WTC11 (cell line): ENCODE measurements around the gene TRAF7. TPM values are rescaled to one million over a fixed set of nuclear protein-coding genes. Genes with fewer than 3 reads are reported as not detected.
A peak's percentile ranks its signal among the peaks of the same experiment; 100 is the strongest.

ENCODE experiments used
- ATAC-seq: fragments of 200-7000 bp; cut with Tn5 transposase; 2 replicates; pipeline ENCODE4 v1.10.0; 2021; ENCODE audit warnings: mild to moderate bottlenecking, moderate library complexity
- CTCF ChIA-PET: fragments of 300-600 bp; sonication (Branson Sonifier 250); formaldehyde crosslinking; loops from one replicate; lab custom pipeline; 2021; ENCODE audit warnings: antibody characterized with exemption; lab: Charles Lee
- POLR2A ChIA-PET: fragments of 350-600 bp; sonication (Branson Sonifier 250); formaldehyde crosslinking; loops from one replicate; lab custom pipeline; 2021; ENCODE audit warnings: antibody characterized with exemption; lab: Charles Lee
- DNase-seq: peaks from one replicate; pipeline ENCODE4 v3.0.0; 2021; ENCODE audit warnings: low spot score
- H3K27ac Mint-ChIP-seq: 2 replicates; pipeline ENCODE4 v1.8.0; 2021; ENCODE audit warnings: mixed read lengths
- H3K27me3 Mint-ChIP-seq: 2 replicates; pipeline ENCODE4 v1.8.0; 2021; ENCODE audit warnings: low read depth, mild to moderate bottlenecking, moderate library complexity, mixed read lengths
- H3K36me3 Mint-ChIP-seq: 2 replicates; pipeline ENCODE4 v1.8.0; 2021; ENCODE audit warnings: mixed read lengths
- H3K4me1 Mint-ChIP-seq: 2 replicates; pipeline ENCODE4 v1.8.0; 2022; ENCODE audit warnings: mixed read lengths
- H3K4me3 Mint-ChIP-seq: 2 replicates; pipeline ENCODE4 v1.8.0; 2021; ENCODE audit warnings: mild to moderate bottlenecking, moderate library complexity, mixed read lengths
- H3K9me3 Mint-ChIP-seq: 2 replicates; pipeline ENCODE4 v1.8.0; 2021; ENCODE audit warnings: mixed read lengths
- ATF2 ChIP-seq: sonication (generic); formaldehyde crosslinking; IDR thresholded peaks from 2 replicates; pipeline ENCODE4 v1.8.1; 2022; ENCODE audit warnings: low read depth, missing genetic modification reagents, borderline replicate concordance
- CREB1 ChIP-seq: sonication (generic); formaldehyde crosslinking; IDR thresholded peaks from 2 replicates; pipeline ENCODE4 v1.8.0; 2023; ENCODE audit warnings: mild to moderate bottlenecking, missing genetic modification reagents
- EMX1 ChIP-seq: fragments of 250-450 bp; sonication (Bioruptor Pico); IDR thresholded peaks from 2 replicates; pipeline ENCODE4 v1.8.0; 2021; ENCODE audit warnings: mild to moderate bottlenecking
- GRHL2 ChIP-seq: fragments of 250-450 bp; sonication (Bioruptor Pico); IDR thresholded peaks from 2 replicates; pipeline ENCODE4 v1.8.0; 2022; ENCODE audit warnings: mild to moderate bottlenecking, moderate library complexity; ENCODE audit not compliant: insufficient replicate concordance, severe bottlenecking
- NFE2L1 ChIP-seq: sonication (generic); formaldehyde crosslinking; IDR thresholded peaks from 2 replicates; pipeline ENCODE4 v1.8.1; 2023; ENCODE audit warnings: missing genetic modification reagents
- NFYB ChIP-seq: sonication (generic); formaldehyde crosslinking; conservative IDR thresholded peaks from 2 replicates; pipeline ENCODE4 v1.8.0; 2022; ENCODE audit warnings: low read depth, missing genetic modification reagents
- RELA ChIP-seq: sonication (generic); formaldehyde crosslinking; IDR thresholded peaks from 2 replicates; pipeline ENCODE4 v1.8.1; 2022; ENCODE audit warnings: missing genetic modification reagents, mild to moderate bottlenecking, borderline replicate concordance
- TEAD4 ChIP-seq: sonication (generic); formaldehyde crosslinking; IDR thresholded peaks from 2 replicates; pipeline ENCODE4 v1.8.0; 2022; ENCODE audit warnings: mild to moderate bottlenecking, missing genetic modification reagents
- USF2 ChIP-seq: sonication (generic); formaldehyde crosslinking; IDR thresholded peaks from 2 replicates; pipeline ENCODE4 v1.8.1; 2023; ENCODE audit warnings: mild to moderate bottlenecking, missing genetic modification reagents, moderate library complexity
- ZNF138 ChIP-seq: sonication (generic); formaldehyde crosslinking; conservative IDR thresholded peaks from 2 replicates; pipeline ENCODE4 v1.8.1; 2022; ENCODE audit warnings: mild to moderate bottlenecking, moderate library complexity, missing genetic modification reagents
- ZNF232 ChIP-seq: sonication (generic); formaldehyde crosslinking; IDR thresholded peaks from 2 replicates; pipeline ENCODE4 v1.8.0; 2022; ENCODE audit warnings: mild to moderate bottlenecking, missing genetic modification reagents
- ZNF263 ChIP-seq: sonication (generic); formaldehyde crosslinking; IDR thresholded peaks from 2 replicates; pipeline ENCODE4 v1.8.1; 2022; ENCODE audit warnings: low read depth, mild to moderate bottlenecking, moderate library complexity, missing genetic modification reagents
- ZNF281 ChIP-seq: sonication (generic); formaldehyde crosslinking; IDR thresholded peaks from 2 replicates; pipeline ENCODE4 v1.8.0; 2023; ENCODE audit warnings: mild to moderate bottlenecking, missing genetic modification reagents
- total RNA-seq: library from RNA; stranded (reverse); gene quantifications from 3 replicates; pipeline ENCODE4 v1.2.3, GENCODE V29; 2021
- TF ChIP-seq, protein P1 (sequence below): fragments of 250-450 bp; sonication (Bioruptor Pico); IDR thresholded peaks from 2 replicates; pipeline ENCODE4 v1.9.0; 2021; ENCODE audit warnings: mild to moderate bottlenecking
- TF ChIP-seq, protein P2 (sequence below): sonication (generic); formaldehyde crosslinking; IDR thresholded peaks from 2 replicates; pipeline ENCODE4 v1.8.1; 2023; ENCODE audit warnings: mild to moderate bottlenecking, missing genetic modification reagents
- TF ChIP-seq, protein P3 (sequence below): sonication (generic); formaldehyde crosslinking; IDR thresholded peaks from 2 replicates; pipeline ENCODE4 v1.8.0; 2023; ENCODE audit warnings: missing genetic modification reagents, mild to moderate bottlenecking, borderline replicate concordance
- TF ChIP-seq, protein P4 (sequence below): sonication (generic); formaldehyde crosslinking; IDR thresholded peaks from 2 replicates; pipeline ENCODE4 v1.8.0; 2022; ENCODE audit warnings: mild to moderate bottlenecking, missing genetic modification reagents
- TF ChIP-seq, protein P5 (sequence below): fragments of 200-600 bp; IDR thresholded peaks from 2 replicates; pipeline ENCODE4 v1.8.0; 2022; ENCODE audit warnings: antibody characterized with exemption

TRAF7 gene
- total RNA-seq, 1 experiment from 2014 or later = 148 TPM

GRCh38 chr16:2184962-2185361, 29.4 kb downstream of the TRAF7 start (continued):
- TF ChIP-seq, protein P1, sequence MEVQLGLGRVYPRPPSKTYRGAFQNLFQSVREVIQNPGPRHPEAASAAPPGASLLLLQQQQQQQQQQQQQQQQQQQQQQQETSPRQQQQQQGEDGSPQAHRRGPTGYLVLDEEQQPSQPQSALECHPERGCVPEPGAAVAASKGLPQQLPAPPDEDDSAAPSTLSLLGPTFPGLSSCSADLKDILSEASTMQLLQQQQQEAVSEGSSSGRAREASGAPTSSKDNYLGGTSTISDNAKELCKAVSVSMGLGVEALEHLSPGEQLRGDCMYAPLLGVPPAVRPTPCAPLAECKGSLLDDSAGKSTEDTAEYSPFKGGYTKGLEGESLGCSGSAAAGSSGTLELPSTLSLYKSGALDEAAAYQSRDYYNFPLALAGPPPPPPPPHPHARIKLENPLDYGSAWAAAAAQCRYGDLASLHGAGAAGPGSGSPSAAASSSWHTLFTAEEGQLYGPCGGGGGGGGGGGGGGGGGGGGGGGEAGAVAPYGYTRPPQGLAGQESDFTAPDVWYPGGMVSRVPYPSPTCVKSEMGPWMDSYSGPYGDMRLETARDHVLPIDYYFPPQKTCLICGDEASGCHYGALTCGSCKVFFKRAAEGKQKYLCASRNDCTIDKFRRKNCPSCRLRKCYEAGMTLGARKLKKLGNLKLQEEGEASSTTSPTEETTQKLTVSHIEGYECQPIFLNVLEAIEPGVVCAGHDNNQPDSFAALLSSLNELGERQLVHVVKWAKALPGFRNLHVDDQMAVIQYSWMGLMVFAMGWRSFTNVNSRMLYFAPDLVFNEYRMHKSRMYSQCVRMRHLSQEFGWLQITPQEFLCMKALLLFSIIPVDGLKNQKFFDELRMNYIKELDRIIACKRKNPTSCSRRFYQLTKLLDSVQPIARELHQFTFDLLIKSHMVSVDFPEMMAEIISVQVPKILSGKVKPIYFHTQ (CRISPR knock-in tag) = no peak
- TF ChIP-seq, protein P2, sequence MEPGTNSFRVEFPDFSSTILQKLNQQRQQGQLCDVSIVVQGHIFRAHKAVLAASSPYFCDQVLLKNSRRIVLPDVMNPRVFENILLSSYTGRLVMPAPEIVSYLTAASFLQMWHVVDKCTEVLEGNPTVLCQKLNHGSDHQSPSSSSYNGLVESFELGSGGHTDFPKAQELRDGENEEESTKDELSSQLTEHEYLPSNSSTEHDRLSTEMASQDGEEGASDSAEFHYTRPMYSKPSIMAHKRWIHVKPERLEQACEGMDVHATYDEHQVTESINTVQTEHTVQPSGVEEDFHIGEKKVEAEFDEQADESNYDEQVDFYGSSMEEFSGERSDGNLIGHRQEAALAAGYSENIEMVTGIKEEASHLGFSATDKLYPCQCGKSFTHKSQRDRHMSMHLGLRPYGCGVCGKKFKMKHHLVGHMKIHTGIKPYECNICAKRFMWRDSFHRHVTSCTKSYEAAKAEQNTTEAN (CRISPR knock-in tag) = no peak
- TF ChIP-seq NFYB = no peak
- TF ChIP-seq ZNF138 = no peak
- TF ChIP-seq, protein P3, sequence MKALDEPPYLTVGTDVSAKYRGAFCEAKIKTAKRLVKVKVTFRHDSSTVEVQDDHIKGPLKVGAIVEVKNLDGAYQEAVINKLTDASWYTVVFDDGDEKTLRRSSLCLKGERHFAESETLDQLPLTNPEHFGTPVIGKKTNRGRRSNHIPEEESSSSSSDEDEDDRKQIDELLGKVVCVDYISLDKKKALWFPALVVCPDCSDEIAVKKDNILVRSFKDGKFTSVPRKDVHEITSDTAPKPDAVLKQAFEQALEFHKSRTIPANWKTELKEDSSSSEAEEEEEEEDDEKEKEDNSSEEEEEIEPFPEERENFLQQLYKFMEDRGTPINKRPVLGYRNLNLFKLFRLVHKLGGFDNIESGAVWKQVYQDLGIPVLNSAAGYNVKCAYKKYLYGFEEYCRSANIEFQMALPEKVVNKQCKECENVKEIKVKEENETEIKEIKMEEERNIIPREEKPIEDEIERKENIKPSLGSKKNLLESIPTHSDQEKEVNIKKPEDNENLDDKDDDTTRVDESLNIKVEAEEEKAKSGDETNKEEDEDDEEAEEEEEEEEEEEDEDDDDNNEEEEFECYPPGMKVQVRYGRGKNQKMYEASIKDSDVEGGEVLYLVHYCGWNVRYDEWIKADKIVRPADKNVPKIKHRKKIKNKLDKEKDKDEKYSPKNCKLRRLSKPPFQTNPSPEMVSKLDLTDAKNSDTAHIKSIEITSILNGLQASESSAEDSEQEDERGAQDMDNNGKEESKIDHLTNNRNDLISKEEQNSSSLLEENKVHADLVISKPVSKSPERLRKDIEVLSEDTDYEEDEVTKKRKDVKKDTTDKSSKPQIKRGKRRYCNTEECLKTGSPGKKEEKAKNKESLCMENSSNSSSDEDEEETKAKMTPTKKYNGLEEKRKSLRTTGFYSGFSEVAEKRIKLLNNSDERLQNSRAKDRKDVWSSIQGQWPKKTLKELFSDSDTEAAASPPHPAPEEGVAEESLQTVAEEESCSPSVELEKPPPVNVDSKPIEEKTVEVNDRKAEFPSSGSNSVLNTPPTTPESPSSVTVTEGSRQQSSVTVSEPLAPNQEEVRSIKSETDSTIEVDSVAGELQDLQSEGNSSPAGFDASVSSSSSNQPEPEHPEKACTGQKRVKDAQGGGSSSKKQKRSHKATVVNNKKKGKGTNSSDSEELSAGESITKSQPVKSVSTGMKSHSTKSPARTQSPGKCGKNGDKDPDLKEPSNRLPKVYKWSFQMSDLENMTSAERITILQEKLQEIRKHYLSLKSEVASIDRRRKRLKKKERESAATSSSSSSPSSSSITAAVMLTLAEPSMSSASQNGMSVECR (CRISPR knock-in tag) = no peak
- TF ChIP-seq CREB1 (CRISPR knock-in tag) = no peak
- no peak for TF ChIP-seq RELA (CRISPR knock-in tag)
- TF ChIP-seq, all 79 proteins: peak for 0

DNA sequence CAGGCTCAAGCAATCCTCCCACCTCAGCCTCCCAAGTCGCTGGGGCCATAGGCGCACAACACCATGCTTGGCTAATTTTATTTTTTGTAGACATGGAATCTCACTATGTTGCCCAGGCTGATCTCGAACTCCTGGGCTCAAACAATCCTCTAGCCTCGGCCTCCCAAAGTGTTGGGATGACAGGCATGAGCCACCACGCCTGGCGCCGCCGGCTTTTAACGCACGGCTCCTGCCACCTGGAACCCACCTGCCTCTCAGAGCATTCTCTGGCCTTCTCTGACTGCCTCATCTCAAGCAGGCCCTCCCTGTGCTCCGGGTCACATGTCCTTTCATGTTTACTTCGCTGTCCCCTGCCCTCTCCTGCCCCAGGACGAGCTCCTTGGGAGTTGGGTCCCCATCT, 30.5 kb downstream of the TRAF7 start:
- Mint-ChIP-seq H3K27me3 (no peaks in the 10 kb centered on the region), H3K27ac (0 out of 2 replicates have a peak overlapping the region, but pooled peaks have one; percentile 41)
- TF ChIP-seq USF2 (CRISPR knock-in tag) = no peak
- TF ChIP-seq, protein P4, sequence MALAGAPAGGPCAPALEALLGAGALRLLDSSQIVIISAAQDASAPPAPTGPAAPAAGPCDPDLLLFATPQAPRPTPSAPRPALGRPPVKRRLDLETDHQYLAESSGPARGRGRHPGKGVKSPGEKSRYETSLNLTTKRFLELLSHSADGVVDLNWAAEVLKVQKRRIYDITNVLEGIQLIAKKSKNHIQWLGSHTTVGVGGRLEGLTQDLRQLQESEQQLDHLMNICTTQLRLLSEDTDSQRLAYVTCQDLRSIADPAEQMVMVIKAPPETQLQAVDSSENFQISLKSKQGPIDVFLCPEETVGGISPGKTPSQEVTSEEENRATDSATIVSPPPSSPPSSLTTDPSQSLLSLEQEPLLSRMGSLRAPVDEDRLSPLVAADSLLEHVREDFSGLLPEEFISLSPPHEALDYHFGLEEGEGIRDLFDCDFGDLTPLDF (CRISPR knock-in tag) = no peak
- no peak for TF ChIP-seq NFE2L1 (CRISPR knock-in tag)
- no peak for TF ChIP-seq EMX1
- TF ChIP-seq RELA (CRISPR knock-in tag) = no peak
- TF ChIP-seq ATF2 (CRISPR knock-in tag) = no peak
- TF ChIP-seq, protein P5, sequence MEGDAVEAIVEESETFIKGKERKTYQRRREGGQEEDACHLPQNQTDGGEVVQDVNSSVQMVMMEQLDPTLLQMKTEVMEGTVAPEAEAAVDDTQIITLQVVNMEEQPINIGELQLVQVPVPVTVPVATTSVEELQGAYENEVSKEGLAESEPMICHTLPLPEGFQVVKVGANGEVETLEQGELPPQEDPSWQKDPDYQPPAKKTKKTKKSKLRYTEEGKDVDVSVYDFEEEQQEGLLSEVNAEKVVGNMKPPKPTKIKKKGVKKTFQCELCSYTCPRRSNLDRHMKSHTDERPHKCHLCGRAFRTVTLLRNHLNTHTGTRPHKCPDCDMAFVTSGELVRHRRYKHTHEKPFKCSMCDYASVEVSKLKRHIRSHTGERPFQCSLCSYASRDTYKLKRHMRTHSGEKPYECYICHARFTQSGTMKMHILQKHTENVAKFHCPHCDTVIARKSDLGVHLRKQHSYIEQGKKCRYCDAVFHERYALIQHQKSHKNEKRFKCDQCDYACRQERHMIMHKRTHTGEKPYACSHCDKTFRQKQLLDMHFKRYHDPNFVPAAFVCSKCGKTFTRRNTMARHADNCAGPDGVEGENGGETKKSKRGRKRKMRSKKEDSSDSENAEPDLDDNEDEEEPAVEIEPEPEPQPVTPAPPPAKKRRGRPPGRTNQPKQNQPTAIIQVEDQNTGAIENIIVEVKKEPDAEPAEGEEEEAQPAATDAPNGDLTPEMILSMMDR = no peak
- no peak for TF ChIP-seq GRHL2 (CRISPR knock-in tag)
- TF ChIP-seq ZNF263 (CRISPR knock-in tag) = no peak
- TF ChIP-seq TEAD4 (CRISPR knock-in tag) = no peak
- TF ChIP-seq ZNF232 (CRISPR knock-in tag) = no peak
- no peak for TF ChIP-seq ZNF281 (CRISPR knock-in tag)
- TF ChIP-seq, all 79 proteins: peak for 0
- Mint-ChIP-seq H3K36me3 (no peaks in the 10 kb centered on the region), H3K9me3 (no peaks in the 10 kb centered on the region), H3K4me1 (0 out of 2 replicates have a peak, but pooled peaks cover 3% of the 10 kb centered on the region), H3K4me3 (no peak overlapping the region)
- CTCF ChIA-PET = interaction anchor here (5.7 kb wide), 1 partner anchor 8 kb away, joined by 24 read pairs; no protein-coding TSS in a partner anchor
- no peak for ATAC-seq
- POLR2A ChIA-PET = no interaction called here
- DNase-seq = no peak
